ENCODE results near the gene SND1.

SND1 gene

GRCh38 chr7:128030263-128030653 lies 378.3 kb downstream of the SND1 start:
- DNase-seq (ENCODE audit: extremely low read depth in 1 of 2, low read depth in 1 of 2) = no peak

- DNase-seq (ENCODE audit: extremely low read depth in 1 of 2, low read depth in 1 of 2) = no peak
Observed at GRCh38 chr7:128030654-128031611, 378.9 kb downstream of the SND1 start, which contains the start of gene LRRC4. LRRC4 (minus strand) TSS chr7:128031437; CDS start chr7:128030640, 797 bp downstream.

GRCh38 chr7:128031901-128032604 lies 380.1 kb downstream of the SND1 start:
- peak; percentile 27 to 41 for DNase-seq (ENCODE audit: extremely low read depth in 1 of 2, low read depth in 1 of 2)

DNA sequence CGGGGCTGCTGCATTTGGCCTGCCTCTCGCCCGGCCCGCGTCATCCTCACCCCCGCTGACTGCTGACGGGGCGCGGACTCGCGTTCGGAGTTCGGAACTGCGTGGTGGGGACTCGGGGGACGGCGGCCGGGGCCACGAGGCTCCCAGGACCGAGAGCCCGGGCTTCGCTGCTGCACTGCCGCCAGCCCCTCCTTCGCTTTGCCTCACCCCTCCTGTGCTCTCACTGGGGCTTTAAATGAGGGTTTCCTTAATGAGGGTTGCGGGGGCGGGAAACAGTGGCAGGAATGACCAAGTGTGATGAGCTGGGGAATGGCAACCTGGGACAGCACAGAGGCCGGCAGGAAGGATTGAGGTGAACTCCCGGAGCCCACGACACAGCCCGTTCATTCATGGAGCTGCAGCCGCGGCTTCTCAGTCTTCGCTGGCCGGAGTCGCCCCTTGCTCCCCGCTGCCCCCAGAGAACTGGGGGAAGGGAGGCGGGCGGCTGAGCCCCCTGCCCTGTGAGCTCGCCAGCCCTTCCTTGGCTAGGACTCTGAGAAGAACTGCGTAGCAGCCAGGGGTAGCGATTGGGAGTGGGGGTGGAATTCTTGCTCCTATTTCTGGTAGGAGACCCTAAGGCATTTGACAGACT lies 380.7 kb downstream of the SND1 start:
- DNase-seq (ENCODE audit: extremely low read depth in 1 of 2, low read depth in 1 of 2) = no peak

DNA sequence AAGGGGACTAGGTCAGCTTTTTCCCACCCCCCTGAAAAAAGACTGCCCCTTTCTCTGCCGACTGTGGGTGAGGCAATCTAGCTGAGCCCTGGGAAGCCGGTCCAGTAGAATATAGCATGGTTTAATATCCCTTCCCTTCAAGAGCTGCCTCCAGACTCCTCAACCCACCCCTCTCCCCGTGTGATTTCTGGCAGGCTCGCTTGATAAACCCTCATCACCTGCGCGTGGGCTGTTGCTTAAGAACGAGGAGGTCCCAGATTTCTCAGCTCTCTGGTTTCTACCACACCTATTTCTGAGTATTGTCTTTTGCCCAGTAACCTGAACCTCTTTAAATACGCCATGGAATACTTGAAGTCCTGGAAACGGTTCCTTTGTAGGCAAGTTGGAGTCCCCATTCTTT lies 381.3 kb downstream of the SND1 start:
- DNase-seq (ENCODE audit: extremely low read depth in 1 of 2, low read depth in 1 of 2) = no peak

GRCh38 chr7:128034825-128035224 lies 382.8 kb downstream of the SND1 start:
- no peak for DNase-seq (ENCODE audit: extremely low read depth in 1 of 2, low read depth in 1 of 2)

DNA sequence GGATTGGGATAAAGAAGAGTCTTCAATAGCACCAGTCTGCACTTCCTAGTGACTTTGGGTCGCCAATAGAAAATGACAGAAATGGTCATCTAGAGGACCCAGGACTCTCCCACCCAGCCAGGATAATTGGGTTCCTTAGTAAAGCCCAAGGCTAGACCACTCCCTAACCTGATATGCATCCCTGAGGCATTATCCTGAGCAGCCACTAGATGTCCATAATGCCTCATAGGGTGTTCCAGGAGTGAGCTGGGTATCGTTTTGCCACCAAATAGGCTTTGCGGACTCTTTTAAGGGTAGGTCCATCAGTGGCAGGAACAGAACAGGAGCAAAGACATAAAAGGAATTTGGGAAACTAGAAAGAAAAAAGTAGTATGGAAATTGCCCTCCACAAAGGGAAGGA lies 383.7 kb downstream of the SND1 start:
- DNase-seq (ENCODE audit: extremely low read depth in 1 of 2, low read depth in 1 of 2) = no peak

- DNase-seq (ENCODE audit: extremely low read depth in 1 of 2, low read depth in 1 of 2) = no peak
Observed at GRCh38 chr7:128036226-128036940, 384.4 kb downstream of the SND1 start.

GRCh38 chr7:128037081-128037480 lies 385.1 kb downstream of the SND1 start:
- no peak for DNase-seq (ENCODE audit: extremely low read depth in 1 of 2, low read depth in 1 of 2)

DNA sequence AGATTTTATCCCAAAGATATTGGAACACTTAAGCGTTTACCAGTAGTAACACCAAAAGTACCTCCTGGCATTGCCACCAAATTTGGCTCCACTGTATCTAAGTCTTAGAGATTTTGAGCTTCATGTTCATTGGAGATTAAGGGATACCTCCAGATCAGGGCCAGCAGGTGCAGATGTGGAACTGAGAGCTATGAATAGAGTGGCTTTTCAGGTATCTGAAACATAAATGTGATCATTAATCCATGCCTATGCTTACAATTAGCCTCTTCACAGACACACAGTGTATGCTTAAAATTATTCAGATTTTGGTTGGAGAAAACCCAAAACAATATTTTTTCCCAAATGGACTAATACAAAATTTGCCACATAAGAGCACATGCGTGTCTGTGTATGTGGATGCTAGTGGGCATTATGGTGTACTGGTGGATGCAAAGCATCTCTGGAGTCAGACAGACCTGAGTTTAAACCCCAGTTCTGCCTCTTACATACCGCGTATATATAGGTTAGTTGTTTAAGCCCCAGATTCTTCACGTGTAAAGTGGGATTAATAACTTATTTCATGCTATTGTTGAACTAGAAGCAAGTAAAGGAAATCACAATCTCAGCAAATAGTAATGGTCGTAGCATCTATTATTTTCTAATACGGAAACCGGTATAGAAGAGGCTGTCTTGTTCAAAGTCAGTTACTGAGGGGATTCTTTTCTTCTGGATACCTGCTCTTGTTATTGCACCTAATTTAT lies 386.1 kb downstream of the SND1 start:
- DNase-seq (ENCODE audit: extremely low read depth in 1 of 2, low read depth in 1 of 2) = no peak

DNA sequence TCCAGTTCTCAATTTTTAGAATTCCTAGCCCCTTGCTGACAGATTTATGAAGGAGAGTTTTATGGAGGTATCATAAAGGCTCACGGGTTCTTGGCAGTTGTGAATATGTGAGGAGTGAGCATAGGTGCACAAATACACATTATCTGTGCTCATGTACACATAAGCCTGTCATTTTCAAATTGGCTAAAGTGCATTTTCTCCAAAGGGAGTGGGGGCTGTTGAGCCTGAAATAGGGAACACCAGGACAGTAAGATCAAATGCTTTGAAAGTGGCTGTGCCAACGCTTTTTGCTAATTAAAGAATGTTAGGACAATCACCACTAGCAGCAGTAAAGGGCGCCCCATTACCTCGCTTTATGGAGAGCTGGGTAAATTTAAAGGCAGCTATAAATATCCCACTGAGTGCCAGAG lies 387.6 kb downstream of the SND1 start:
- DNase-seq (ENCODE audit: extremely low read depth in 1 of 2, low read depth in 1 of 2) = no peak

GRCh38 chr7:128040205-128040604 lies 388.2 kb downstream of the SND1 start:
- DNase-seq (ENCODE audit: extremely low read depth in 1 of 2, low read depth in 1 of 2) = no peak

DNA sequence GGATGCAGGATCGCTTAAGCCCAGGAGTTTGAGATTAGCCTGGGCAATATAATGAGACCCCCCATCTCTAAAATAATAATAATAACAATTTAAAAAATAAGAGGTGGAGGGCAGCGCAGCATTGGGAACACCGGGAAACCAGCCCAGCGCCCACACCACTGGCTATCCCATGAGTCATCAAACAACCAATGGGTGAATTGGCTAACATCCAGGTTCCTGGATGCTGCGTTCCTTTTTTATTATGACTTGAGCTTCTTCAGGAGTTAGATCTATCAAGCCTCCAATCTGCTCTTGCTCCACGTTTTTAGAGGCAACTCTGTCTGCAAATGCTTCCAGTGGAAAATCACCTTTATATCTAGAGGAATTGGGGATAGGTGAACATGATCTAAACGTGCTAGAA lies 389.2 kb downstream of the SND1 start:
- no peak for DNase-seq (ENCODE audit: extremely low read depth in 1 of 2, low read depth in 1 of 2)

DNA sequence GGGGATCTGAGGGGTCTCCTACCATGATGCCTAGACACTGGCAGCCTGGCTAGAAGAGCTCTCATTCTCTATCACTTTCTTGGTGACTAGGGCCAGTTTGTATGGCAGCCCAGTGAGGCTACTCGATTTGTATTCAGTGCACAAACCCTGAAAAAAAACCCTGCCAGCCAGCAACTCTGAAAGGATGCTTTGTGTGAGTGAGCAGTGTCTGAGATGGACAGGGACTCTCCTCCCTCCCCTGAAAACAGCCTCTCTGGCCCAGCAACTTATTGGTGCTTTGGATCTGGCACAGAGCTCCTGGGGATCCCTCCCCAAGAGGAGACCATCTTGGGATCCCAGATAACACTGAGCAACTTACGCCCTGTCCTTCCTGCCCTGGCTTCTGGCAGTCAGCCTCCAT lies 390.0 kb downstream of the SND1 start:
- DNase-seq (ENCODE audit: extremely low read depth in 1 of 2, low read depth in 1 of 2) = no peak

- no peak for DNase-seq (ENCODE audit: extremely low read depth in 1 of 2, low read depth in 1 of 2)
Observed at GRCh38 chr7:128044064-128044463, 392.1 kb downstream of the SND1 start.

DNA sequence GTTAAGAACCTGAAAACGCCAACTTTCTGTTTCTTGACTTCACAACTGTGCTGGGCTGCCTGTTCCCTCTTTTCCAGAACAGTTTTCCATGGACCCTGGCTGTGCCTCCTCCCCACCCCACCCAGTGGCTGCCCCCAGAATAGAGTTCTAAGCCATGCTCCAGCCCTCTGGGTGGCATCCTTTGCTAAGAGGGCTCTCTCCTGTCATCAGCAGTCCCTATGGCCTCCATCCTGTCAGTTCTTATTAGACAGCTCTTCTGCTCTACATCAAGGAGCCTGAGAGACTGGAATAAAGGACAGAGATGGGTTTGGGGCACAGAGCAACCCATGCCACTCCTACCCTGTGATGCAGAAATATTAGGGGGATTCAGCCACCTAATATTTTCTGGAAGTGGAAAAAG lies 393.2 kb downstream of the SND1 start:
- no peak for DNase-seq (ENCODE audit: extremely low read depth in 1 of 2, low read depth in 1 of 2)

- DNase-seq (ENCODE audit: extremely low read depth in 1 of 2, low read depth in 1 of 2) = no peak
Observed at GRCh38 chr7:128045766-128046165, 393.8 kb downstream of the SND1 start.

GRCh38 chr7:128052404-128052803 lies 400.4 kb downstream of the SND1 start:
- DNase-seq (ENCODE audit: extremely low read depth in 1 of 2, low read depth in 1 of 2) = no peak

DNA sequence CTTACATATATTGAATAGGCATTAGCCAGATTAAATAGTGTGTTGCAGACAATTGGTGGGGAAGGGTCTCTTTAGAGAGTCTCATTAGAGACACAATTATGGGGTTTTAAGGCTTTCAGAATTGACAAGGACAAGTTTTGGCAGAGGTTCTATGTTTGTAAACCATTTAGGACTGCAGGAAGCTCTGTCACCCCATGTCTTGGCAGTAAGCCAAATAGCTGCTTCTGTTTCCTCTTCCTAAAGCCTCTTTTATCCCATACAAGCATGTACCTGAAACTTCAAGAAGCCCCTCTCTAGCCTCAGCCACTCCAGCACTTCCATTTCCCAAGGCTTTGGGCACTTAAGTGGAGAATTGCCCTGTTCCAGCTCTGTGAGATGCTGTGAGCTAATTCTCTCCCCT lies 401.0 kb downstream of the SND1 start:
- DNase-seq (ENCODE audit: extremely low read depth in 1 of 2, low read depth in 1 of 2) = no peak

DNA sequence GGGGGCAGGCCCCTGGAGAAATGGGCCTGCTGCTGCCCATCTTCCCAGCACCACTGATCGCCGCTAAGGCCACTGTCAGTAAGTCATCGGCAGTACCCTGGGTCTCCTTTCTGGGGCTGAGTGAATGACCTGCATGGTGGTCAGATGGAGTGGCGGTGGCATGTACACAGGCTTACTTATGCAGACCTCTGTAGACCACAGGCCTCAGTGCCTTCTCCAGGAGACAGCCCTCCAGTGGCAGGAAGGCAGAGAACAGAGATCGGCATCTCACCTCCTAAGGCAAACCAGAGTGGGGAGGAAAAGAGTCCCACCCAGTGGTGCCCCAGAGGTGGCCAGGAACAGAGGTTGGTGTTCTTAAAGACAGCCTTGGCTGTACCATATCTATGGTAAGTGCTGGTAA lies 402.0 kb downstream of the SND1 start:
- DNase-seq (ENCODE audit: extremely low read depth in 1 of 2, low read depth in 1 of 2) = no peak

All from stimulated activated CD8-positive, alpha-beta memory T cell treated with anti-CD3 and anti-CD28 coated beads, Interleukin-7, amount 100 ng/mL, for 48 hours (primary cell).